Right lobe of liver (tissue), 6 donors: Measurements from ENCODE around the gene KCNIP1. TPM values are rescaled to one million over a fixed set of nuclear protein-coding genes. Genes with fewer than 3 reads are reported as not detected.

Experiments
- ATAC-seq, 4 donors: fragments of 200-7000 bp; cut with Tn5 transposase; one replicate each; pipeline ENCODE4 v1.9.1; 2020; ENCODE audit warnings: mild to moderate bottlenecking in 4 of 4, moderate library complexity in 4 of 4
- DNase-seq, 3 donors: peaks; one replicate each; pipeline ENCODE4 v3.0.0-alpha.2; 2020
- H3K27ac ChIP-seq, 3 donors: fragments of 200-600 bp; one replicate each; pipeline ENCODE4 v1.8.0; 2022
- H3K27me3 ChIP-seq, 2 donors: fragments of 200-600 bp; one replicate each; pipeline ENCODE4 v1.8.0; 2022
- H3K36me3 ChIP-seq, 4 donors: fragments of 200-600 bp; sonication (generic) in 1 of 4; one replicate each; pipeline versions ENCODE4 v1.5.1 to v1.8.0; 2017 to 2022; ENCODE audit warnings: control low read depth in 1 of 4
- H3K4me1 ChIP-seq, 4 donors: fragments of 200-600 bp; sonication (generic) in 1 of 4; one replicate each; pipeline versions ENCODE4 v1.5.1 to v1.8.0; 2017 to 2022; ENCODE audit warnings: control low read depth in 1 of 4
- H3K4me3 ChIP-seq, 3 donors: fragments of 200-600 bp; one replicate each; pipeline ENCODE4 v1.8.0; 2022
- H3K9me3 ChIP-seq, 4 donors: fragments of 200-600 bp; sonication (generic) in 1 of 4; one replicate each; pipeline versions ENCODE4 v1.5.1 to v1.8.0; 2017 to 2022; ENCODE audit warnings: control low read depth in 1 of 4
- CTCF ChIP-seq, 4 donors: fragments of 200-600 bp in 3 of 4; fragments of 450-650 bp in 1 of 4; IDR thresholded peaks; one replicate each; pipeline versions ENCODE4 v1.5.1 to v1.8.0; 2016 to 2022; ENCODE audit warnings: antibody characterized with exemption in 4 of 4, mild to moderate bottlenecking in 2 of 4
- POLR2A ChIP-seq: fragments of 450-650 bp; IDR thresholded peaks from one replicate; pipeline ENCODE4 v1.6.1; 2017; ENCODE audit warnings: antibody characterized with exemption, mild to moderate bottlenecking
- WGBS: methylation state at CpG from one replicate; pipeline ENCODE4 v1.1.6; 2018; ENCODE audit warnings: low coverage, low lambda C conversion rate; ENCODE audit not compliant: insufficient coverage; ENCODE audit errors: missing lambda C conversion rate; 5-methylcytosine and 5-hydroxymethylcytosine counted together
- intact Hi-C, 2 donors: fragments of 100-400 bp; cut with DNase I; formaldehyde crosslinking; loops; one replicate each; pipeline versions ENCODE4 v1.11.2 to v1.14.1; 2022
- total RNA-seq, 6 experiments: library from RNA; depleted of rRNA in 2 of 6; stranded (reverse); fragments of >200 nt in 2 of 6; fragmentation: NEBNext Ultra II Directional in 3 of 6; extraction: Animal tissue kit (Norgen Biotek cat#: 25700) in 3 of 6; gene quantifications; one replicate each; pipeline versions ENCODE4 v1.1.0 to v1.2.4, GENCODE V29; 2016 to 2023
- donor health status: DM: no; HTN: yes; CAD: no.
- donor health status: DM: no; HTN: no; CAD: no.
- donor health status: DM: no; HTN: no; CAD: no.
- donor health status: DM: no; HTN: yes; CAD: no.
- donor health status: DM: no; HTN: yes; CAD: no.

KCNIP1 gene
- total RNA-seq, 6 experiments from 2014 or later = 0.56 TPM; not detected in 5

DNA sequence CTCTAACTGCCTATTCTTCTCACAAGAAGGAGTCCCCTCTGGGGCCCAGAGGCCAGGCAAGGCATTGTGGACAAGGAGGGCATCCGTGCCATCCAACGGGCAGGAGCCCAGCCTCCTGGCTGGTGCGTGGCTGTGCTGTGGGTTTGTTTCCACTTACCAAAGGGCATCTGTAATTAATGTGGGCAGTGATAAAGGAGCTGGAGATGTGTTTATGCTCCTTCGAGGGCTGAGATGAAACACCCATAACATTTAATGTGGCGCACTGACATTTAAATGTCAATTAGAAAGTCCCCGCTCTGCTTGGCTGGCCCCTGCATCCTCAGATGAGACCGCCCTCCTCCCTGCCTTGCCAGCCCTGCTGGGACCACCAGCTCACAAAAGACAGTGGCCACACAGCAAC is 57.1 kb downstream of the KCNIP1 start:
- 64% methylated on average over 6 of the region's 7 CpGs for WGBS
- TF ChIP-seq CTCF (IDR thresholded peaks at IDR 0.05) (no peak), POLR2A (no peak)
- intact Hi-C loops = no loop called here
- Histone ChIP-seq H3K27ac (no peak overlapping the region), H3K4me3 (no peak overlapping the region), H3K9me3 (no peaks in the 10 kb centered on the region), H3K36me3 (no peaks in the 10 kb centered on the region), H3K4me1 (no peaks in the 10 kb centered on the region), H3K27me3 (no peaks in the 10 kb centered on the region)
- no peak for DNase-seq
- ATAC-seq = no peak

GRCh38 chr5:170562166-170562874 is 58.5 kb downstream of the KCNIP1 start:
- Histone ChIP-seq H3K9me3 (no peaks in the 10 kb centered on the region), H3K4me1 (no peaks in the 10 kb centered on the region), H3K36me3 (no peaks in the 10 kb centered on the region), H3K4me3 (no peak overlapping the region), H3K27me3 (no peaks in the 10 kb centered on the region), H3K27ac (no peak overlapping the region)
- intact Hi-C loops = no loop called here
- TF ChIP-seq POLR2A (no peak), CTCF (IDR thresholded peaks at IDR 0.05) (no peak)
- ATAC-seq (no peak), DNase-seq (no peak)
- WGBS = 51% methylated on average over 4 of the region's 6 CpGs

DNA sequence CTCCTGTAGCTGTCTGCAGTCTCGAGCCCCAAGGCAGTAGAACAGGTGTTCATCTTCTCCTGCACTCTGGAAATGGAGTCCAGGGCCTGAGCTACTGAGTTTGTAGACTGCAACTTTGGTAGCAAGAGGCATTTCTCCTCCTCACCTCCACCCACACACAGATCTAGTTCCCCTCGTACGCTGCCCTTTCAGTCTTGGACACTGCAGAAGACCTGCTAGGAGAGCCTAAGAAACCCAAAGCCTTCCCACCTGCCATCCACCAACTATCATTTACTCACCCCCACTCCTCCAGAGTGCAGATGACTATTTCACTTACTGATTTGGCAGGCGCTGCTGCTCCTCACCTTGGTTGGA is 59.0 kb downstream of the KCNIP1 start:
- WGBS = 62% methylated on average over 3 of the region's 4 CpGs
- no peak for ATAC-seq

GRCh38 chr5:170563824-170564567 is 60.2 kb downstream of the KCNIP1 start:
- H3K9me3 ChIP-seq = no peaks in the 10 kb centered on the region
- WGBS = 58% methylated on average over 11 of the region's 12 CpGs
- ATAC-seq = no peak
- H3K27ac ChIP-seq = no peak overlapping the region
- H3K4me1 ChIP-seq = no peaks in the 10 kb centered on the region
- intact Hi-C loops = no loop called here
- no peaks in the 10 kb centered on the region for H3K27me3 ChIP-seq
- H3K36me3 ChIP-seq = no peaks in the 10 kb centered on the region
- no peak overlapping the region for H3K4me3 ChIP-seq
- DNase-seq = no peak
- TF ChIP-seq POLR2A = no peak
- TF ChIP-seq CTCF (IDR thresholded peaks at IDR 0.05) = no peak

More for the DNA sequence above, 59.0 kb downstream of the KCNIP1 start:
- H3K4me3 ChIP-seq = no peak overlapping the region
- no peaks in the 10 kb centered on the region for H3K4me1 ChIP-seq
- intact Hi-C loops = no loop called here
- H3K36me3 ChIP-seq = no peaks in the 10 kb centered on the region
- no peak overlapping the region for H3K27ac ChIP-seq
- TF ChIP-seq POLR2A (no peak), CTCF (IDR thresholded peaks at IDR 0.05) (no peak)
- no peaks in the 10 kb centered on the region for H3K27me3 ChIP-seq
- H3K9me3 ChIP-seq = no peaks in the 10 kb centered on the region
- DNase-seq = no peak
